Neural cell (in vitro differentiated cells): ENCODE results near the gene ARHGAP45.

ENCODE experiments used
- EZH2 ChIP-seq: fragments of 200-600, 300-800 bp; shearing (Covaris generic), sonication (generic); IDR thresholded peaks from 2 replicates; pipeline ENCODE4 v1.6.1; 2014; ENCODE audit warnings: antibody characterized with exemption, low read length, borderline replicate concordance, mild to moderate bottlenecking; ENCODE audit not compliant: insufficient read depth, poor library complexity, severe bottlenecking
- MXI1 ChIP-seq: fragments of 450-650 bp; conservative IDR thresholded peaks from 2 replicates; pipeline ENCODE4 v1.6.1; 2014; ENCODE audit warnings: antibody characterized with exemption, mild to moderate bottlenecking; ENCODE audit not compliant: poor library complexity, severe bottlenecking
- POLR2AphosphoS5 ChIP-seq: IDR thresholded peaks from 2 replicates; pipeline ENCODE4 v1.6.1; 2012
- RAD21 ChIP-seq: fragments of 450-650 bp; conservative IDR thresholded peaks from 2 replicates; pipeline ENCODE4 v1.6.1; 2014; ENCODE audit warnings: antibody characterized with exemption, mild to moderate bottlenecking, moderate library complexity
- SMC3 ChIP-seq: fragments of 450-650 bp; conservative IDR thresholded peaks from 2 replicates; pipeline ENCODE4 v1.6.1; 2014; ENCODE audit warnings: antibody characterized with exemption, mild to moderate bottlenecking, moderate library complexity; ENCODE audit not compliant: poor library complexity
- TAF1 ChIP-seq: IDR thresholded peaks from 2 replicates; pipeline ENCODE4 v1.6.1; 2012; ENCODE audit warnings: low read depth
- TF ChIP-seq, protein P1 (sequence below): fragments of 450-650 bp; IDR thresholded peaks from 2 replicates; pipeline ENCODE4 v1.5.1; 2014; ENCODE audit warnings: antibody characterized with exemption, mild to moderate bottlenecking, moderate library complexity; ENCODE audit not compliant: poor library complexity, severe bottlenecking
- TF ChIP-seq, protein P2 (sequence below): IDR thresholded peaks from 2 replicates; pipeline ENCODE4 v1.6.1; 2012; ENCODE audit warnings: borderline replicate concordance

- no peak for TF ChIP-seq POLR2AphosphoS5
- TF ChIP-seq, protein P1, sequence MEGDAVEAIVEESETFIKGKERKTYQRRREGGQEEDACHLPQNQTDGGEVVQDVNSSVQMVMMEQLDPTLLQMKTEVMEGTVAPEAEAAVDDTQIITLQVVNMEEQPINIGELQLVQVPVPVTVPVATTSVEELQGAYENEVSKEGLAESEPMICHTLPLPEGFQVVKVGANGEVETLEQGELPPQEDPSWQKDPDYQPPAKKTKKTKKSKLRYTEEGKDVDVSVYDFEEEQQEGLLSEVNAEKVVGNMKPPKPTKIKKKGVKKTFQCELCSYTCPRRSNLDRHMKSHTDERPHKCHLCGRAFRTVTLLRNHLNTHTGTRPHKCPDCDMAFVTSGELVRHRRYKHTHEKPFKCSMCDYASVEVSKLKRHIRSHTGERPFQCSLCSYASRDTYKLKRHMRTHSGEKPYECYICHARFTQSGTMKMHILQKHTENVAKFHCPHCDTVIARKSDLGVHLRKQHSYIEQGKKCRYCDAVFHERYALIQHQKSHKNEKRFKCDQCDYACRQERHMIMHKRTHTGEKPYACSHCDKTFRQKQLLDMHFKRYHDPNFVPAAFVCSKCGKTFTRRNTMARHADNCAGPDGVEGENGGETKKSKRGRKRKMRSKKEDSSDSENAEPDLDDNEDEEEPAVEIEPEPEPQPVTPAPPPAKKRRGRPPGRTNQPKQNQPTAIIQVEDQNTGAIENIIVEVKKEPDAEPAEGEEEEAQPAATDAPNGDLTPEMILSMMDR: no peak
- no peak for TF ChIP-seq EZH2
- no peak for TF ChIP-seq RAD21
- no peak for TF ChIP-seq TAF1
- TF ChIP-seq MXI1: no peak
- TF ChIP-seq, protein P2, sequence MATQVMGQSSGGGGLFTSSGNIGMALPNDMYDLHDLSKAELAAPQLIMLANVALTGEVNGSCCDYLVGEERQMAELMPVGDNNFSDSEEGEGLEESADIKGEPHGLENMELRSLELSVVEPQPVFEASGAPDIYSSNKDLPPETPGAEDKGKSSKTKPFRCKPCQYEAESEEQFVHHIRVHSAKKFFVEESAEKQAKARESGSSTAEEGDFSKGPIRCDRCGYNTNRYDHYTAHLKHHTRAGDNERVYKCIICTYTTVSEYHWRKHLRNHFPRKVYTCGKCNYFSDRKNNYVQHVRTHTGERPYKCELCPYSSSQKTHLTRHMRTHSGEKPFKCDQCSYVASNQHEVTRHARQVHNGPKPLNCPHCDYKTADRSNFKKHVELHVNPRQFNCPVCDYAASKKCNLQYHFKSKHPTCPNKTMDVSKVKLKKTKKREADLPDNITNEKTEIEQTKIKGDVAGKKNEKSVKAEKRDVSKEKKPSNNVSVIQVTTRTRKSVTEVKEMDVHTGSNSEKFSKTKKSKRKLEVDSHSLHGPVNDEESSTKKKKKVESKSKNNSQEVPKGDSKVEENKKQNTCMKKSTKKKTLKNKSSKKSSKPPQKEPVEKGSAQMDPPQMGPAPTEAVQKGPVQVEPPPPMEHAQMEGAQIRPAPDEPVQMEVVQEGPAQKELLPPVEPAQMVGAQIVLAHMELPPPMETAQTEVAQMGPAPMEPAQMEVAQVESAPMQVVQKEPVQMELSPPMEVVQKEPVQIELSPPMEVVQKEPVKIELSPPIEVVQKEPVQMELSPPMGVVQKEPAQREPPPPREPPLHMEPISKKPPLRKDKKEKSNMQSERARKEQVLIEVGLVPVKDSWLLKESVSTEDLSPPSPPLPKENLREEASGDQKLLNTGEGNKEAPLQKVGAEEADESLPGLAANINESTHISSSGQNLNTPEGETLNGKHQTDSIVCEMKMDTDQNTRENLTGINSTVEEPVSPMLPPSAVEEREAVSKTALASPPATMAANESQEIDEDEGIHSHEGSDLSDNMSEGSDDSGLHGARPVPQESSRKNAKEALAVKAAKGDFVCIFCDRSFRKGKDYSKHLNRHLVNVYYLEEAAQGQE: no peak
- TF ChIP-seq SMC3: peak; percentile 5
Measured at GRCh38 chr19:1103132-1103707, 36.3 kb downstream of the ARHGAP45 start.
